ENCODE results near the gene PPM1L. TPM values are rescaled to one million over a fixed set of nuclear protein-coding genes. Genes with fewer than 3 reads are reported as not detected.

Gene PPM1L
- total RNA-seq, 1 donor from 2014 or later, result 14.2 TPM

DNA sequence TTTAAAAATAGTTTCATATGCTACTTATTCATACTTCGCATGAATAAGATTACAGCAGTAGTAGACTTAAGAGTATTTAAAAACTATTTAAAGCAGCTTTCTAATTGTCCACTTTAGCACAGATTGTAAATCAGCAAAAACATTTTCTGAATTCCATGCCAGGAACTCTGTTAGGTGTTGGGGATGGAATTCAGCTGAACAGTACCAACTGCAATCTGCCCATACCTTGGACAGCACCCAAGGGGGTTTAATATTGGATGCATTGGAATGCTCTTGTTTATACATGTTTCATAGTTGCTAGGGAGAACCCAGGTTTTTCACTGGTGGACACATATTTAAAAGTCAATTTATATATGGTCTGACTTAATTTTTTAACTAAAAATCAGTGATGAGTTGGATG lies 74.8 kb downstream of the PPM1L start:
- intact Hi-C loops (cut with DNase I), result no loop called here
- DNase-seq (ENCODE audit: extremely low spot score in 2 of 2), result no peak
- Histone ChIP-seq H3K4me3 (no peak overlapping the region), H3K9me3 (no peaks in the 10 kb centered on the region), H3K4me1 (no peaks in the 10 kb centered on the region), H3K27ac (no peak overlapping the region), H3K27me3 (no peaks in the 10 kb centered on the region), H3K36me3 (no peaks in the 10 kb centered on the region)
- no peak for TF ChIP-seq POLR2A (IDR thresholded peaks at IDR 0.05)
- no peak for TF ChIP-seq POLR2AphosphoS5 (IDR thresholded peaks at IDR 0.05; ENCODE audit: insufficient read depth in 1 of 2, low read depth in 1 of 2)
- no peak for TF ChIP-seq CTCF (IDR thresholded peaks at IDR 0.05)

- DNase-seq (ENCODE audit: extremely low spot score in 2 of 2), result no peak
- intact Hi-C loops (cut with DNase I), result no loop called here
- H3K27me3 ChIP-seq, result no peaks in the 10 kb centered on the region
Measured at GRCh38 chr3:160831401-160831800, 75.4 kb downstream of the PPM1L start.

DNA sequence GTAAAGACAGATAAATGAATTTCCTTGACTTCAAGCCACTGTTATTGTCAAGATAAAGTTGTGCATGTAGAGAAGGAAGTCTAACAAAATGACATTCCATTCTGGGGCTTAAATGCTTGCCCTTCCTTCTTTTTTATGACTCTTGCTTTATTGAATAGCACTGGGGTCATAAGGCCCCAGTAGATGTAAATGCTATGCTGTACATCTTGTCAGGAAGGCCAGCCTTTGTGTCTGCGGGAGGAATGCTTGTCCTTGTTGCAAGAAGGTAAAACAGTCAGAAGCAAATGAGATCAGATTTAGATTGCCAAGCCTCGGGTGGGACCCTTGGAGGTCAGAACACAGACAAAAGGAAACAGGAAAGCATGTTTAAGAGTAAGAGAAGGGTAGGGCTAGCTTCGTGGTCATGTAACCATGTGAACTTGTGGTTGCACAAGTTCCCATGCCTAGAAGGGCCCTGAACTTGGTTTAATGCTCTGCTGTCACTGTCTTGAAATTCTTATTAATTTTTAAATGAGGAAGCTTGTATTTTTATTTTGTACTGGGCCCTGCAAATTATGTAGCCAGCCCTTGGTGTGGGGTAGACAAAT lies 81.5 kb downstream of the PPM1L start:
- no peaks in the 10 kb centered on the region for H3K9me3 ChIP-seq
- TF ChIP-seq POLR2A (IDR thresholded peaks at IDR 0.05), result no peak
- TF ChIP-seq POLR2AphosphoS5 (IDR thresholded peaks at IDR 0.05; ENCODE audit: insufficient read depth in 1 of 2, low read depth in 1 of 2), result no peak
- no peak for TF ChIP-seq CTCF (IDR thresholded peaks at IDR 0.05)
- intact Hi-C loops (cut with DNase I), result no loop called here
- no peaks in the 10 kb centered on the region for H3K36me3 ChIP-seq
- no peak overlapping the region for H3K4me3 ChIP-seq
- no peak for DNase-seq (ENCODE audit: extremely low spot score in 2 of 2)
- no peak overlapping the region for H3K27ac ChIP-seq
- H3K4me1 ChIP-seq, result no peaks in the 10 kb centered on the region
- no peaks in the 10 kb centered on the region for H3K27me3 ChIP-seq

More at GRCh38 chr3:160831401-160831800, 75.4 kb downstream of the PPM1L start:
- H3K36me3 ChIP-seq, result no peaks in the 10 kb centered on the region
- no peak overlapping the region for H3K4me3 ChIP-seq
- H3K9me3 ChIP-seq, result no peaks in the 10 kb centered on the region
- no peaks in the 10 kb centered on the region for H3K4me1 ChIP-seq
- TF ChIP-seq POLR2AphosphoS5 (IDR thresholded peaks at IDR 0.05; ENCODE audit: insufficient read depth in 1 of 2, low read depth in 1 of 2), result no peak
- no peak for TF ChIP-seq CTCF (IDR thresholded peaks at IDR 0.05)
- no peak for TF ChIP-seq POLR2A (IDR thresholded peaks at IDR 0.05)
- H3K27ac ChIP-seq, result no peak overlapping the region

DNA sequence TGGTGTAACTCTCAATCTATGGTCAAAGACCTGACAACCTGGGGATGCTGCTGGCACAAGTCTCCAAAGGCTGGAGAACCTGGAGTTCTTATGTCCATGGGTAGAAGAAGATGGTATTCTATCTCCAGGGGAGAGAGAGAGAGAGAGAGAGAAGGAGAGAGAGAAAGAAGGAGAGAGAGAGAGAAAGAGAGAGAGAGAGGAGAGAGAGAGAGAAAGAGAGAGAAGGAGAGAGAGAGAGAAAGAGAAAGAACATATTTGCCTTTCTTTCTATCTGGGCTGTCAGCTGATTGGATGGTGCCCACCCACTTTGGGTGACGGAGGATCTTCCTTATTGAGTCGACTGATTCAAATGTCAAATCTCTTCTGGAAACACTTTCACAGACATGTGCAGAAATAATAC lies 84.6 kb downstream of the PPM1L start:
- Histone ChIP-seq H3K36me3 (no peaks in the 10 kb centered on the region), H3K9me3 (no peaks in the 10 kb centered on the region), H3K4me1 (no peaks in the 10 kb centered on the region), H3K4me3 (no peak overlapping the region), H3K27me3 (no peaks in the 10 kb centered on the region), H3K27ac (no peak overlapping the region)
- TF ChIP-seq POLR2AphosphoS5 (IDR thresholded peaks at IDR 0.05; ENCODE audit: insufficient read depth in 1 of 2, low read depth in 1 of 2) (no peak), CTCF (IDR thresholded peaks at IDR 0.05) (no peak), POLR2A (IDR thresholded peaks at IDR 0.05) (no peak)
- intact Hi-C loops (cut with DNase I), result no loop called here
- DNase-seq (ENCODE audit: extremely low spot score in 2 of 2), result no peak

DNA sequence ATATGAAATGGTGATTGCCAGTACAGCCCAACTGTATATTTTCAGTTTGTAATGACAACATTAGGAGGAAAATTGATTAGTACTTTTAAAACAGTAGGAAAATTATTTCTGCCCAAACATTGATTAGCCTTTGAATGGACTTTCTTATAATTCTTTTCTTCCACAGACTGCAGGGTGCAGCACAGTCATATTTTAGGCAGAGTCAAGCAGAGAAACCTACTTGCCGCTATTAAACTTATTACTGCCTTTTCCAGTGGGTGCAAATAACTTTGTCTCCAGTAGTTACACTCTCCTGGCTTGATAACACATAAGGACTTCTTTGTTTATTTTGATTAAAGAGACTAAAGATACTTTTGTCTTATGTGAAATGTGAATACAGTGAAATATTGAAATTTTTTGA lies 85.4 kb downstream of the PPM1L start:
- Histone ChIP-seq H3K27ac (no peak overlapping the region), H3K36me3 (no peaks in the 10 kb centered on the region), H3K9me3 (no peaks in the 10 kb centered on the region), H3K4me3 (no peak overlapping the region), H3K4me1 (no peaks in the 10 kb centered on the region), H3K27me3 (no peaks in the 10 kb centered on the region)
- no peak for TF ChIP-seq CTCF (IDR thresholded peaks at IDR 0.05)
- TF ChIP-seq POLR2A (IDR thresholded peaks at IDR 0.05), result no peak
- no peak for TF ChIP-seq POLR2AphosphoS5 (IDR thresholded peaks at IDR 0.05; ENCODE audit: insufficient read depth in 1 of 2, low read depth in 1 of 2)
- intact Hi-C loops (cut with DNase I), result no loop called here
- DNase-seq (ENCODE audit: extremely low spot score in 2 of 2), result no peak

Measured in vagina (tissue), 2 donors.